HL-60 (cell line): ENCODE measurements around the gene ARHGAP29.

ENCODE experiments used
- DNase-seq, 2 experiments: peaks; one replicate each; pipeline ENCODE4 v3.0.0-alpha.2; 2010 to 2020; ENCODE audit warnings: low read depth in 1 of 2, low spot score in 1 of 2
- H3K27ac ChIP-seq: fragments of 250-450 bp; sonication (Bioruptor Pico); replicated peaks from 2 replicates; pipeline ENCODE4 v1.5.1; 2020; ENCODE audit warnings: mild to moderate bottlenecking, moderate library complexity
- H3K27me3 ChIP-seq: fragments of 250-450 bp; sonication (Bioruptor Pico); 2 replicates; pipeline ENCODE4 v1.5.1; 2021; ENCODE audit warnings: mild to moderate bottlenecking, moderate library complexity; ENCODE audit not compliant: insufficient read depth, poor library complexity, severe bottlenecking
- H3K4me3 ChIP-seq: replicated peaks from 2 replicates; pipeline ENCODE4 v1.5.1; 2011; ENCODE audit warnings: mild to moderate bottlenecking, control low read depth, low read length; ENCODE audit not compliant: insufficient read depth
- GABPA ChIP-seq: IDR thresholded peaks from 2 replicates; pipeline ENCODE4 v1.6.1; 2012; ENCODE audit warnings: low read depth
- POLR2AphosphoS5 ChIP-seq: IDR thresholded peaks from 2 replicates; pipeline ENCODE4 v1.6.1; 2012; ENCODE audit warnings: low read depth
- SPI1 ChIP-seq: IDR thresholded peaks from 2 replicates; pipeline ENCODE4 v1.6.1; 2012; ENCODE audit warnings: low read depth, mild to moderate bottlenecking, borderline replicate concordance
- TF ChIP-seq, protein P1 (sequence below): IDR thresholded peaks from 2 replicates; pipeline ENCODE4 v1.6.1; 2012; ENCODE audit warnings: low read depth; ENCODE audit not compliant: insufficient replicate concordance
- TF ChIP-seq, protein P2 (sequence below): IDR thresholded peaks from one replicate; pipeline ENCODE4 v1.5.1; 2011; ENCODE audit warnings: low read length, control low read depth, inconsistent platforms; ENCODE audit not compliant: insufficient read depth

ARHGAP29 gene

DNA sequence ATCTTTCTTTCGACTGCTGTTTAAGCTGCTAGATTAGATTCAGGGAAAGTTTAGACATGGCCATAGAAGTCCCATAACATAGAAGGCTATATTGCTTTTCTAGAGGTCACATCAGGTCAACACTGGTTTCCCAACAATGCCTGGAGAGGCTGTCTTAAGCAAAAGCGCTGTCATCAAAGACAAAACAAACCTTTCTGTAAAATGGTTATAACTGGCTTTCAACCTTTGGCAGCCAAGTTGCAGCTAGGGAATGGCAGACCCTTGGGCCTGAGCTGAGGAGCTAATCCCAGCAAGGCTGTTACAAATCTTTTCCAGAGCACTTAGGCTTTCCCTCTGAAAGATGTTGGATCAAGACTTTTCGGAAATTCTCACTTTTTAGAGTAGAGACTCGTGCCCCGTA is 105.3 kb downstream of the ARHGAP29 start:
- TF ChIP-seq POLR2AphosphoS5 (no peak), SPI1 (no peak)
- DNase-seq = no peak
- Histone ChIP-seq H3K27ac (no peak overlapping the region), H3K4me3 (no peak overlapping the region), H3K27me3 (no peaks in the 10 kb centered on the region)

DNA sequence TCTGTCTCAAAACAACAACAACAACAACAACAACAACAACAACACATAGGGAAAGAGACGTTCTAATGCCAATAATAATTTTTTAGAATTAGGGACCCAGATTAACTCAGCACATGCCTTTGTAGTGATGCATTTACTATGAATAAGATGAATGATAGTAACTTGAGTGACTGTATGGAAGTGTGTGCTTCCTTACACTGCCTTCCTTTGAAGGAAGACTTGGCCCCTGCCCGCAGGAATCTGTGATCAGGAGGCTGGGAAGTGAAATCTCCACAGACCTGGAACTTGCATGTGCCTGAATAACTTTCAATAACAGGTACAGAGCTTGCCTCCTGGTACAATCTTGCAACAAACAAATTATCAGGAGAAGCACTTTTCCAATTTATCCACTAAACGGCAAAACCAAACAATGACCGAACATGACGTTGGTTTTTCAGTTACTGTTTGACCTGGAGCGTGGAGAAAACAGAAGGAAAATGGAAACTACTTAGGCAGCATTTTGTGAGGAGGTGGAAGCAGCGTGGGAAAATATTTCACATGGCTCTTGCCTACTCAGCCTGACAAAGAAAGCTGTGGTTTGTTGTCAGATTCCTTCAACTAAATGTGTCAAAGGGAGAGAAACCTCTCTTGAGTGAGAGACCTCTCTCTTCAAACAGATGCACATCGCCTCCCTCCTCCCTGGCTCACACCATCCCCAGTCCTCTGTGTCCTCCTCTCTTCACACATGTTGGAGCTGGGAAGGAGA is 106.4 kb downstream of the ARHGAP29 start:
- H3K4me3 ChIP-seq = no peak overlapping the region
- TF ChIP-seq GABPA (no peak), SPI1 (no peak), POLR2AphosphoS5 (no peak)
- TF ChIP-seq, protein P1, sequence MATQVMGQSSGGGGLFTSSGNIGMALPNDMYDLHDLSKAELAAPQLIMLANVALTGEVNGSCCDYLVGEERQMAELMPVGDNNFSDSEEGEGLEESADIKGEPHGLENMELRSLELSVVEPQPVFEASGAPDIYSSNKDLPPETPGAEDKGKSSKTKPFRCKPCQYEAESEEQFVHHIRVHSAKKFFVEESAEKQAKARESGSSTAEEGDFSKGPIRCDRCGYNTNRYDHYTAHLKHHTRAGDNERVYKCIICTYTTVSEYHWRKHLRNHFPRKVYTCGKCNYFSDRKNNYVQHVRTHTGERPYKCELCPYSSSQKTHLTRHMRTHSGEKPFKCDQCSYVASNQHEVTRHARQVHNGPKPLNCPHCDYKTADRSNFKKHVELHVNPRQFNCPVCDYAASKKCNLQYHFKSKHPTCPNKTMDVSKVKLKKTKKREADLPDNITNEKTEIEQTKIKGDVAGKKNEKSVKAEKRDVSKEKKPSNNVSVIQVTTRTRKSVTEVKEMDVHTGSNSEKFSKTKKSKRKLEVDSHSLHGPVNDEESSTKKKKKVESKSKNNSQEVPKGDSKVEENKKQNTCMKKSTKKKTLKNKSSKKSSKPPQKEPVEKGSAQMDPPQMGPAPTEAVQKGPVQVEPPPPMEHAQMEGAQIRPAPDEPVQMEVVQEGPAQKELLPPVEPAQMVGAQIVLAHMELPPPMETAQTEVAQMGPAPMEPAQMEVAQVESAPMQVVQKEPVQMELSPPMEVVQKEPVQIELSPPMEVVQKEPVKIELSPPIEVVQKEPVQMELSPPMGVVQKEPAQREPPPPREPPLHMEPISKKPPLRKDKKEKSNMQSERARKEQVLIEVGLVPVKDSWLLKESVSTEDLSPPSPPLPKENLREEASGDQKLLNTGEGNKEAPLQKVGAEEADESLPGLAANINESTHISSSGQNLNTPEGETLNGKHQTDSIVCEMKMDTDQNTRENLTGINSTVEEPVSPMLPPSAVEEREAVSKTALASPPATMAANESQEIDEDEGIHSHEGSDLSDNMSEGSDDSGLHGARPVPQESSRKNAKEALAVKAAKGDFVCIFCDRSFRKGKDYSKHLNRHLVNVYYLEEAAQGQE = no peak
- TF ChIP-seq, protein P2, sequence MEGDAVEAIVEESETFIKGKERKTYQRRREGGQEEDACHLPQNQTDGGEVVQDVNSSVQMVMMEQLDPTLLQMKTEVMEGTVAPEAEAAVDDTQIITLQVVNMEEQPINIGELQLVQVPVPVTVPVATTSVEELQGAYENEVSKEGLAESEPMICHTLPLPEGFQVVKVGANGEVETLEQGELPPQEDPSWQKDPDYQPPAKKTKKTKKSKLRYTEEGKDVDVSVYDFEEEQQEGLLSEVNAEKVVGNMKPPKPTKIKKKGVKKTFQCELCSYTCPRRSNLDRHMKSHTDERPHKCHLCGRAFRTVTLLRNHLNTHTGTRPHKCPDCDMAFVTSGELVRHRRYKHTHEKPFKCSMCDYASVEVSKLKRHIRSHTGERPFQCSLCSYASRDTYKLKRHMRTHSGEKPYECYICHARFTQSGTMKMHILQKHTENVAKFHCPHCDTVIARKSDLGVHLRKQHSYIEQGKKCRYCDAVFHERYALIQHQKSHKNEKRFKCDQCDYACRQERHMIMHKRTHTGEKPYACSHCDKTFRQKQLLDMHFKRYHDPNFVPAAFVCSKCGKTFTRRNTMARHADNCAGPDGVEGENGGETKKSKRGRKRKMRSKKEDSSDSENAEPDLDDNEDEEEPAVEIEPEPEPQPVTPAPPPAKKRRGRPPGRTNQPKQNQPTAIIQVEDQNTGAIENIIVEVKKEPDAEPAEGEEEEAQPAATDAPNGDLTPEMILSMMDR = no peak
- H3K27me3 ChIP-seq = peaks cover 3% of the 10 kb centered on the region
- no peak overlapping the region for H3K27ac ChIP-seq
- no peak for DNase-seq

DNA sequence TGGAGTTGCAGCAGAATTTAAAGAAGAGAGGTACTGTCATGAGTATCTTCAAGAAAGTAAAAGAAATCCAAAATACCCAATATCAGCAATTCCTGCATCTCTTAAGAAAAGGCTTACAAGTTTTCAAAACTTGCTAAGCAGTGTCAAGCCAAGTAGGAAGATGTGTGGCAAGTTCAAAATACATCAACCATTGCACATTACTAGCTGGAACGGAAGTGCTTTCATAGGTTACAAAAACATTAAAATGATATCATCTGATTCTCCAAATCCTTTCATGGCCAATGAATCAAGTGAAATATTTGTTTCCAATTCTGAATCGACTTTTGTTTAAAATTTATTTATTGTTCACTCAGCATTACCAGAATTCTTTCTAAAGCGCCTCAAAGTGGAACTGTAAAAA is 110.7 kb downstream of the ARHGAP29 start:
- H3K27ac ChIP-seq = no peak overlapping the region
- DNase-seq = no peak
- H3K27me3 ChIP-seq = peaks cover 3% of the 10 kb centered on the region
- H3K4me3 ChIP-seq = no peak overlapping the region
- TF ChIP-seq, protein P1 = no peak

DNA sequence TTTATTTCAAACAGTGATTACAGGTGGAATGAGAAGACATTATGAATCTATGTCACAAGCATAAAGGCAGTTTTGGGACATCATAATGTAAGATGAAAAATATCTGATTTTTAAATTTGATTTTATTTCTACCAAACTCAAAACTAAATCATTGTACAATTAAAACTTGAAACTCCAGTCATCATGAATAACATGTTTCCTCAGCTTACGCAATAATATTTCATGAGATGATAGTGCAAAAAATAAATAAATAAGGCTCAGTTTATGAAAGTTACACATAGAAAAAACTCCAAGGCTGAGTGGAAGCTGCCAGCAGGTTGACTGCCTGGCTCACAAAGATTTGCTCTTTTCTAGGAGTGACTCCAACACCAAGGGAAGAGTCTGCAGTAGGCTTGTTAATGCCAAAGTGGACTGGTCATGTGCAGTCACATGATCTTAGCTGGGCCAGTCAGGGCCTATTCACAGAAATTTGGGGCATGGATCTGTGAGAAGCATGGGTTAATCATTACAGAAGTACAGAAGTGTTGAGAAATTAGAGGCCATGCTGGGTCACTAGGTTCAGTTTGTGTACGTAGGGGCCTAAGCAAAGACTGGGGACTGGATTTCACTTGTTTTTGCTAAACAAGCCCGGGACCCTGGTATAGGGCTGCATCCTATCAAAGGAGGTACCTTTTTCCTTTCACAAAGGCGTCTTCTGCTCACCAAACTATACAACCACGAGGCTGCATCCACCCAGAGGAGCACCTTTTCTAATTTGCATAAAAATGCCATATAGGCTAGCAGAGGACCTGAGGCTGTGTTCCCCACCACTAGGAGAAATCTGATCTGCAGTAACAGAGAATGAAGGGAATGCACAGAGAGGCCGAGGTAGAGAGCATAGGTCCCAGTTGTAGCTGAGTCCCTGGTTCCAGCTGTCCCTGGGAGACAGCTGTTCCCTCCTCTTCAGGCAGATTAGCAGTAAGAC is 111.6 kb downstream of the ARHGAP29 start:
- no peak for DNase-seq

More for the DNA sequence above, 111.6 kb downstream of the ARHGAP29 start:
- H3K27me3 ChIP-seq = peaks cover 3% of the 10 kb centered on the region
- H3K27ac ChIP-seq = no peak overlapping the region
- H3K4me3 ChIP-seq = no peak overlapping the region
- TF ChIP-seq, protein P2 = no peak
- TF ChIP-seq SPI1 (no peak), GABPA (no peak), POLR2AphosphoS5 (no peak)
- TF ChIP-seq, protein P1 = no peak
